Lung microvascular endothelial cell (primary cell): Measurements from ENCODE around the gene TP53TG5. TPM values are rescaled to one million over a fixed set of nuclear protein-coding genes. Genes with fewer than 3 reads are reported as not detected.

Experiments
- DNase-seq, 2 donors: peaks; one replicate each; pipeline versions ENCODE4 v3.0.0 to v3.0.0-alpha.2; 2010; ENCODE audit warnings: low read depth in 2 of 2
- total RNA-seq: library from RNA; depleted of rRNA; stranded (reverse); fragments of >200 nt; gene quantifications from 2 replicates; pipeline ENCODE4 v1.2.1, GENCODE V29; 2014

TP53TG5 gene
- total RNA-seq, 1 donor from 2014 or later, result not detected

- no peak for DNase-seq
These were observed 49.7 kb downstream of the TP53TG5 start for GRCh38 chr20:45328451-45328850.

- no peak for DNase-seq
These were observed 52.8 kb downstream of the TP53TG5 start for GRCh38 chr20:45325371-45325770.

- no peak for DNase-seq
These were observed 54.4 kb downstream of the TP53TG5 start for GRCh38 chr20:45323731-45324130.

GRCh38 chr20:45322952-45323383 lies 55.2 kb downstream of the TP53TG5 start:
- DNase-seq, result peak; percentile 48 to 76

Other genes starting within 250 kb of the TP53TG5 start
- gene PI3, start 203.4 kb downstream of the TP53TG5 start, total RNA-seq, result not detected in 2 replicates
- not detected in 2 replicates for gene SEMG1, start 171.3 kb downstream of the TP53TG5 start, total RNA-seq
- not detected in 2 replicates for gene SEMG2, start 157.0 kb downstream of the TP53TG5 start, total RNA-seq
- 0.79 TPM in 1 of 2 replicates, not detected in the other for gene SLPI, start 123.8 kb downstream of the TP53TG5 start, total RNA-seq
- gene RBPJL, start 71.5 kb downstream of the TP53TG5 start, total RNA-seq, result not detected in 2 replicates
- gene MATN4, start 70.0 kb downstream of the TP53TG5 start, total RNA-seq, result not detected in 2 replicates
- gene SDC4, start 29.9 kb downstream of the TP53TG5 start, total RNA-seq, result 31.8 and 65.1 TPM in 2 replicates
- 15.9 and 28.4 TPM in 2 replicates for gene SYS1, start 15.2 kb downstream of the TP53TG5 start, total RNA-seq
- 5.0 and 5.2 TPM in 2 replicates for gene DBNDD2, start 30.0 kb upstream of the TP53TG5 start, total RNA-seq
- gene PIGT, start 37.8 kb upstream of the TP53TG5 start, total RNA-seq, result 17.4 and 22.2 TPM in 2 replicates
- gene WFDC2, start 91.4 kb upstream of the TP53TG5 start, total RNA-seq, result not detected in 2 replicates
- gene SPINT3, start 137.3 kb upstream of the TP53TG5 start, total RNA-seq, result not detected in 2 replicates
- gene WFDC6, start 161.2 kb upstream of the TP53TG5 start, total RNA-seq, result not detected in 2 replicates
- not detected in 2 replicates for gene EPPIN, start 169.1 kb upstream of the TP53TG5 start, total RNA-seq
- gene WFDC8, start 201.0 kb upstream of the TP53TG5 start, total RNA-seq, result not detected in 2 replicates